NCI-H2196 (cell line): ENCODE measurements around the gene SLC7A9.
"Not testable (repeated sequence)": the region's sequence is repeated elsewhere in the genome, so short reads cannot be mapped to it uniquely, and the experiment has no call there.

Experiments used
- DNase-seq: peaks from one replicate; lab custom pipeline; 2025; ENCODE audit not compliant: unreplicated experiment; lab: John Stamatoyannopoulos, UW

SLC7A9 gene

DNA sequence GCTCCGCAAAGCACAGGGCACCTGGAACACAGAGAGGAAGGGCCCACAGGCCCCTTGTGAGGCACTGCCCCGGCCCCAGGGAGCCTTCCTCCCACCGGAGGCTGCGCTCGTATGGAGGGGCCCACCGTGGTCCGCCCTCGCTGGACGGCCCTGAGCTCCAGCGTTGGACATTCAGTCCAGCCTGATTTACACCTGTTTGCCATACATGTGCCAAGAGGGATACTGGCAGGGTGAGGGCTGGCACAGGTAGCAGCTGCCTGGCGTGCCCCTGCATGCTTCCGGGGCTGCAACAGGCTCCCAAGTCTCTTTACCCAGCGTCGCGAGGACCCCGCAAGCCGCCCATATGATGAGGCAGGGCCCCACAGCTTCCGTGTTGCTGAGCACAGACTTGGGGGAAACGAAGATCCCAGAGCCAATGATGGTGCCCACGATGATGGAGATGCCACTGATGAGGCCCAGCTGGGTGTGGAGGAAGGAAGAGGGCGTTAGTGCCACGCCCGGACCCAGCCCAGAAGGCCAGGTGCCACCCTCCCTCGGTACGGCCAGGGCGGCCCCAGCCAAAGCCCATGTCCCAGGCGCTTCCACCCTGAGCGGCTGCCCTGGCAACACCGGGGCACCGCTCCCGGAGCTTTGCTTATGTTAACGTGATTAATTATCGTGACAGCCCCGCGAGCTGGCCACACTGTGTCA, 5.1 kb downstream of the SLC7A9 start:
- no peak for DNase-seq

GRCh38 chr19:32863841-32864240, 5.7 kb downstream of the SLC7A9 start:
- DNase-seq, result no peak

DNA sequence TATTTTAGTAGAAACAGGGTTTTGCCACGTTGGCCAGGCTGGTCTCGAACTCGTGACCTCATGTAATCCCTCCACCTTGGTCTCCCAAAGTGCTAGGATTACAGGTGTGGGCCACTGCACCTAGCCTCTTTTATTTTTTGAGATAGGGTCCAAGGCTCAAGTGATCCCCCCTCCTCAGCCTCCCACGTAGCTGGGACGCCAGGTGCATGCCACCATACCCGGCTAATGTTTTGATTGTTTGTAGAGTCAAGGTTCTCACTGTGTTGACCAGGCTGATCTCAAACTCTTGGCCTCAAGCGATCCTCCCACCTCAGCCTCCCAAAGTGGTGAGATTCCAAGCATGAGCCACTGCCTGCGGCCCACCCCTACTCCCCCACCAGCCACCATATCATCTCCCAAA, 6.3 kb downstream of the SLC7A9 start:
- DNase-seq, result no peak

DNA sequence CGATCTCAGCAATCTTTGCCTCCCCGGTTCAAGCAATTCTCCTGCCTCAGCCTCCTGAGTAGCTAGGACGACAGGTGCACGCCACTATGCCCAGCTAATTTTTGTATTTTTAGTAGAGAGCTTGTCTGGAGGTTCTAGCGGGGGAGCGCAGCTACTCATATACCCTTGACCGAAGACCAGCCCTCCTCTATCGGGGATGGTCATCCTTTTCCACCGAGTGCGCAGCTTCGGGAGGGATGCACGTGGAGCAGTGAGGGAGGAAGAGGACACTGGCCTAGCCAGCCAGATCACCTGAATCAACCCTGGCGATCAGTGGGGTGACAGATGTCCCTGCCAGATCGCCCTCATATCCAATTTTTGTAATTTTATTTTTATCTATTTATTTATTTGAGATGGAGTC, 6.8 kb downstream of the SLC7A9 start:
- no peak for DNase-seq

- DNase-seq, result no peak
Observed at GRCh38 chr19:32862173-32862572, 7.4 kb downstream of the SLC7A9 start.

DNA sequence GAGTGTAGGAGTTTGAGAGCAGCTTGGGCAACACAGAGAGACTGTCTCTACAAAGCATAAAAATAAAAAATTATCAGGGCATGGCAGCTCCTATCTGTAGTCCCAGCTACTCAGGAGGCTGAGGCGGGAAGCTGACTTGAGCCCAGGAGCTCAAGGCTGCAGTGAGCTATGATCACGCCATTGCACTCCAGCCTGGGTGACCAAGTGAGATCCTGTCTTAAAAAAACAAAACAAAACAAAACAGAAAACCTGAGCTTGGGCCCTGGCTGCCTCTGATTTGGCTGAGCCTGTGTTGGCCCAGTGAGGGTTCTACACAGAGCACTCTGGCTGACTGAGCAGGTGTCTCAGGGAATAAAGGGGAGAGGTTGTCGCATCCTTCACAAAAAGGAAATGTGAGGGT, 8.0 kb downstream of the SLC7A9 start:
- no peak for DNase-seq

DNA sequence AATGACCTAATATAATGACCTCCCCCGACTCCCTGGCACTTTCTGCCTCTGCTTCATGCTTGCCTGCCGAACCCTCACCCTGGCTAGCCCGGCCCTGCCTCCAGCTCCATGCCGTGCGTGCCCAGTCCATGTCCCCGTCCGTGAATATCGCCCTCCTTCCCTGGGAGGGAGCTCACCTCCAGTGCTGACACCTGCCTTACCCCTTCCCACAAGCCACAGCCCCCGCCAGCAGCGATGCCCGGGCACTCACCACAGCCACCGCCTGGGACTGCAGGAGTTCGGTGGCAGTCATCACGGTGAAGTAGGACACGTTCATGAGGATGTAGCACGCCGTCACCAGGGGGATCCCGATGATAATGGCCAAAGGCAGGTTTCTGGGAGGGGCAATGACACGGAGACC, 10.0 kb downstream of the SLC7A9 start:
- DNase-seq, result no peak

- no peak for DNase-seq
Observed at GRCh38 chr19:32858559-32858958, 11.0 kb downstream of the SLC7A9 start.

DNA sequence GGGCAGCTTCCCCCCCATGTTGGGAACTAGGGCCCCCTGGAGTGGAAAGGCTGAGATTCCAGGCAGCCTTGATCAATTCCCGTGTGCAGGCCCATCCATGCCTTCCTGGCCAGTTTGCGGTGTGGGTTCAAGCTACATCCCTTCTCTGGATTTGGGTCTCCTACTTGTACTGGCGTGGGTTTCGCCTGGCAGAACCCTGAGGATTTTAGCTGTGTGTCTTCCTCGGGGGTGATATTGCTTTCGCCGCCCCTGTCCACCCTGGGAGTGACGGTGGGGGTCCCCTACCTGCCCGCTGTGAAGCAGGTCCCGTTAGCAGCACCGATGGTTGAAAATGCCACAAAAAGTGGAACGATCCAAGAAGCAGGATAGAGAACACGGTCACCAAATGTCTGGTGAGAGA, 11.4 kb downstream of the SLC7A9 start:
- DNase-seq, result no peak

- DNase-seq, result no peak
Observed at GRCh38 chr19:32857584-32857983, 12.0 kb downstream of the SLC7A9 start.

DNA sequence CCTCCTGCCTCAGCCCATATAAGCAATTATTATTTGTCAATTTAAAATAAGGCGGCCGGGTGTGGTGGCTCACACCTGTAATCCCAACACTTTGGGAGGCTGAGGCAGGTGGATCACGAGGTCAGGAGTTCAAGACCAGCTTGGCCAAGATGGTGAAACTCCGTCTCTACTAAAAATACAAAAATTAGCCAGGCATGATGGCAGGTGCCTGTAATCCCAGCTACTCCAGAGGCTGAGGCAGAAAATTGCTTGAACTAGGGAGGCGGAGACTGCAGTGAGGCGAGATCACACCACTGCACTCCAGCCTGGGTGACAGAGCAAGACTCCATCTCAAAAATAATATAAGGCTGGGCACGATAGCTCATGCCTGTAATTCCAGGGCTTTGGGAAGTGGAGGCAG, 12.7 kb downstream of the SLC7A9 start:
- not testable (repeated sequence) for DNase-seq

- DNase-seq, result no peak
Observed at GRCh38 chr19:32852216-32852615, 17.4 kb downstream of the SLC7A9 start.

DNA sequence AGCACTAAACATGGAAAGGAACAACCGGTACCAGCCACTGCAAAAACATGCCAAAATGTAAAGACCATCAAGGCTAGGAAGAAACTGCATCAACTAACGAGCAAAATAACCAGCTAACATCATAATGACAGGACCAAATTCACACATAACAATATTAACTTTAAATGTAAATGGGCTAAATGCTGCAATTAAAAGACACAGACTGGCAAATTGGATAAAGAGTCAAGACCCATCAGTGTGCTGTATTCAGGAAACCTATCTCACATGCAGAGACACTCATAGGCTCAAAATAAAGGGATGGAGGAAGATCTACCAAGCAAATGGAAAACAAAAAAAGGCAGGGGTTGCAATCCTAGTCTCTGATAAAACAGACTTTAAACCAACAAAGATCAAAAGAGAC, 21.5 kb downstream of the SLC7A9 start:
- DNase-seq, result not testable (repeated sequence)

DNA sequence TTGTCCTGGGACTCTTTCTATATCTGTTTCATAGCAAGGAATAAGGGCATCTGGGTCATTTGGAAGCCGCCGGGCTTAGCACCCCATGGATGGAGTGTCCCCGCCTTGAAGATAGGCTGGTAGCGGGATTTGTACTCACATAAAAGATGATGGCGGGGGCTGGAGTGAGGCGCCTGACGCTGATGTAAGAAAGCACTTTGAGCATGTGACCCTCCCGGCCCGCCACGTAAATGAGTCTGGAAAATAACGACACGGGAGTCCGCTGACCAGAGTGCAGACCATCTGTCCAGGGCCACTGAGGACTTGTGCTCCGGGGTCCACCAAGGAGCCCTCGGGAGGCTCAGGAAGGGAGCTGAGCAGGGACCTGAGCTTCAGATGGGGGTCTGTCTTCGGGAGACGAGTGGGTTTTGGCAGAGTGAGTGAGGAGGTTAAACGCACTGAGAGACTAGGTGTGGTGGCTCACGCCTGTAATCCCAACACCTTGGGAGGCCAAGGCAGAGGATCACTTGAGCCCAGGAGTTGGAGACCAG, 25.8 kb downstream of the SLC7A9 start:
- no peak for DNase-seq

DNA sequence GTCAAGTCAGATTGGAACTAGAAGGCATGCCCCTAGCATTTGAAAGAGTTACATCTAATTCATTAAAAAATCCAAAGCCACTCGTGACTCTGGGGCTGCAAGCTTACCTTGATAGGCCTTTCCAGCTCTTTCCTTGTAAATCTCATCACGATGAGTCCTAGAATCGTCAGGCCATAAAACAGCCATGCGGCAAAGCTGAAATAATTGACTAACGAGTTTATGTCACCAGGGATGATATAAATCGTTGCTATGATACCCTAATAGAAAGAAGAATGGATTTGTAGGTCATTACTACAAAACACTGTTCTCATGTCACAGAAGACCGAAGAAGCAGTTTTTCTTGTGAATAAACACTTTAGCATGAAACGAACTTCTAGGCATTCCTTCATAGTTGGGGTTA, 27.5 kb downstream of the SLC7A9 start:
- DNase-seq, result no peak

GRCh38 chr19:32837531-32837930, 32.0 kb downstream of the SLC7A9 start:
- no peak for DNase-seq

DNA sequence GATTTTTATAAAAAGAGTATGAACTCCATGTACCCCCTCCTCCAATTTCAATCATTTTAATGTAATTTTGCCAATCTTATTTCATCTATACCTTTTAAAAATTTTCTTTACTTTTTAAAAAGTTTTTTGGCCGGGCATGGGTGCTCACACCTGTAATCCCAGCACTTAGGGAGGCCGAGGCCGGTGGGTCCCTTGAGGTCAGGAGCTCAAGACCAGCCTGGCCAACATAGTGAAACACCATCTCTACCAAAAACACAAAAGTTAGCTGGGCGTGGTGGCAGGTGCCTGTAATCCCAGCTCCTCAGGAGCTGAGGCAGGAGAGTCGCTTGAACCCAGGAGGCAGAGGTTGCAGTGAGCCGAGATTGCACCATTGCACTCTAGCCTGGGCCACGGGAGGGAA, 36.2 kb downstream of the SLC7A9 start:
- DNase-seq, result not testable (repeated sequence)

- DNase-seq, result not testable (repeated sequence)
Observed at GRCh38 chr19:32832825-32833224, 36.7 kb downstream of the SLC7A9 start.

GRCh38 chr19:32832094-32832493, 37.5 kb downstream of the SLC7A9 start:
- DNase-seq, result not testable (repeated sequence)

DNA sequence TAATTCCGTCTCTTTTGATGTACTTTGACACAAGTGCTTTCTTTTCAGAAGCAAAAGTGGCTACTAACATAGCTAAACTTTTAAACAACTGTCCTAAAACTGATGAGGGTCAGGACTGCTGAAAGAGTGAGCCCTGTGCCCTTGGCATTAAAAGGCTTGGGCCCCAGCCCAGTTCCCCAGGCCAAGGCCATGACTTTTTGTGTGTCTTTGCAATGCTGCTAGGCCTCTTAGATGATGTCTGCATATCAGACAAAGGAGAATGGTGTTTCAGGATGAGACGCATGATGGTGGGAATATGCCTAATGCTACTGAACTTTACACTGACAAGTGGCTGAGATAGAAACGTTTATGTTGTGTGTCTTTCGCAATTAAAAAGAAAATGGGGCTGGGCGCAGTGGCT, 38.0 kb downstream of the SLC7A9 start:
- no peak for DNase-seq

- no peak for DNase-seq
Observed at GRCh38 chr19:32830231-32831014, 39.1 kb downstream of the SLC7A9 start.

DNA sequence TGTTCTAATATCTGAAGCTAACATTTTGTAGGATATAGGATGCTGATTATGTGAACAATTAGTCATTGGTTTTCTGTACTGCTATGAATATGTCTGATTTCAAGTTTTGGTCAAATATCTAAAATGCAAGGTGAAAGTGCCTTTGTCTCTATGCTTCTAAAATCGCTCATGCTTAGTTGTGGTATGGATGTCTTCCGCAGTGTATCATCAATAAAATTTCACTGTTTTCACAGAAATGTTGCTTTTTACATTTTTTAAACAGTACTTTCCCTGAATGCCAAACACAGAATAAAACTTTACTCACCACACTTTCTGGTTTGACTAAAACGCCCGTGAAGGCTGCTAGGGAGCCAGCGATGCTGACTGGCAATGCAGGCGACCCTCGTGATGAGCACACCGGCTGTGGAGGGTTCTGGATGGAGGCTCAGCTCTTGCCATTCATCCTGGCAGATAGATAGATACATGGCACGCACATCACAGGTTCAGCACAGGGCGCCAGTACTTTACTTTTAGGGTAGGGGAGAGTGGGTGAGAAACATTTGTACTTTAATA, 40.1 kb downstream of the SLC7A9 start:
- DNase-seq, result no peak
